ENCODE data around the gene CAPRIN2.

The CAPRIN2 gene

GRCh38 chr12:30698346-30698745 lies 56.4 kb downstream of the CAPRIN2 start:
- DNase-seq, result no peak

- DNase-seq, result no peak
Measured at GRCh38 chr12:30696943-30697342, 57.8 kb downstream of the CAPRIN2 start.

GRCh38 chr12:30696486-30696885 lies 58.3 kb downstream of the CAPRIN2 start:
- DNase-seq, result no peak

GRCh38 chr12:30696103-30696408 lies 58.7 kb downstream of the CAPRIN2 start:
- DNase-seq, result no peak

GRCh38 chr12:30695199-30696102 lies 59.3 kb downstream of the CAPRIN2 start, which contains the start of gene IPO8:
Gene IPO8 (minus strand): TSS chr12:30695869. CDS start chr12:30695647, 222 bp downstream.
- peak; percentile 92 for DNase-seq

GRCh38 chr12:30694412-30695198 lies 60.1 kb downstream of the CAPRIN2 start:
- DNase-seq, result peak; percentile 48

- DNase-seq, result no peak
Measured at GRCh38 chr12:30692470-30692869, 62.3 kb downstream of the CAPRIN2 start.

GRCh38 chr12:30691122-30691879 lies 63.5 kb downstream of the CAPRIN2 start:
- DNase-seq, result no peak

GRCh38 chr12:30687265-30687986 lies 67.3 kb downstream of the CAPRIN2 start:
- DNase-seq, result no peak

GRCh38 chr12:30679241-30679640 lies 75.5 kb downstream of the CAPRIN2 start:
- DNase-seq, result no peak

- no peak for DNase-seq
Measured at GRCh38 chr12:30678221-30678620, 76.5 kb downstream of the CAPRIN2 start.

GRCh38 chr12:30661210-30661609 lies 93.5 kb downstream of the CAPRIN2 start:
- DNase-seq, result no peak

Measured in NCI-H345 (cell line).